Endodermal cell (in vitro differentiated cells): ENCODE data around the gene TRIO. TPM values are rescaled to one million over a fixed set of nuclear protein-coding genes. Genes with fewer than 3 reads are reported as not detected.
A peak's percentile ranks its signal among the peaks of the same experiment; 100 is the strongest.

Experiments
- DNase-seq: peaks from one replicate; pipeline ENCODE4 v3.0.0-alpha.2; 2017
- H3K27ac ChIP-seq: 2 replicates; pipeline ENCODE4 v1.5.1; 2013; ENCODE audit warnings: mild to moderate bottlenecking, low read depth, low read length, moderate library complexity
- H3K27me3 ChIP-seq: 2 replicates; pipeline ENCODE4 v1.6.1; 2013; ENCODE audit warnings: mild to moderate bottlenecking, low read length, moderate library complexity; ENCODE audit not compliant: insufficient read depth, control insufficient read depth, poor library complexity, severe bottlenecking
- H3K36me3 ChIP-seq: 2 replicates; pipeline ENCODE4 v1.7.0; 2013; ENCODE audit warnings: mild to moderate bottlenecking, low read length, moderate library complexity; ENCODE audit not compliant: control insufficient read depth, insufficient read depth
- H3K4me1 ChIP-seq: one replicate; pipeline ENCODE4 v1.7.0; 2013; ENCODE audit warnings: low read length; ENCODE audit not compliant: control insufficient read depth, insufficient read depth
- H3K4me3 ChIP-seq: 2 replicates; pipeline ENCODE4 v1.5.1; 2013; ENCODE audit warnings: mild to moderate bottlenecking, low read length, moderate library complexity
- H3K9ac ChIP-seq: 2 replicates; pipeline ENCODE4 v1.6.1; 2013; ENCODE audit warnings: mild to moderate bottlenecking, low read length, moderate library complexity; ENCODE audit not compliant: poor library complexity, severe bottlenecking; ENCODE audit errors: extremely low read depth
- H3K9me3 ChIP-seq: 2 replicates; pipeline ENCODE4 v1.6.1; 2013; ENCODE audit warnings: mild to moderate bottlenecking, low read length, moderate library complexity; ENCODE audit not compliant: control insufficient read depth
- H3K27ac Mint-ChIP-seq: 2 replicates; pipeline ENCODE4 v1.8.0; 2020; ENCODE audit warnings: mixed read lengths
- H3K27me3 Mint-ChIP-seq: 2 replicates; pipeline ENCODE4 v1.8.0; 2021; ENCODE audit warnings: mild to moderate bottlenecking, mixed read lengths; ENCODE audit not compliant: insufficient read depth
- H3K36me3 Mint-ChIP-seq: 2 replicates; pipeline ENCODE4 v1.8.0; 2020; ENCODE audit warnings: low read depth, mixed read lengths
- H3K4me1 Mint-ChIP-seq: 2 replicates; pipeline ENCODE4 v1.8.0; 2020; ENCODE audit warnings: mixed read lengths
- H3K4me3 Mint-ChIP-seq: 2 replicates; pipeline ENCODE4 v1.8.0; 2020; ENCODE audit warnings: mild to moderate bottlenecking, moderate library complexity, mixed read lengths
- H3K9me3 Mint-ChIP-seq: 2 replicates; pipeline ENCODE4 v1.8.0; 2020; ENCODE audit warnings: mild to moderate bottlenecking, mixed read lengths
- CTCF ChIP-seq: fragments of 200-600 bp; sonication (generic); conservative IDR thresholded peaks from 2 replicates; pipeline ENCODE4 v1.5.0; 2021; ENCODE audit warnings: antibody characterized with exemption, mild to moderate bottlenecking
- WGBS, 2 experiments: methylation state at CpG; one replicate each; pipeline versions ENCODE4 v1.1.5 to v1.1.7; 2013; ENCODE audit warnings: missing lambda C conversion rate in 2 of 2, mixed read lengths in 1 of 2; ENCODE audit not compliant: insufficient coverage in 1 of 2, insufficient read length in 1 of 2; 5-methylcytosine and 5-hydroxymethylcytosine counted together
- total RNA-seq, 2 donors: library from RNA; stranded (reverse); fragmentation: NEBNext Ultra II Directional in 1 of 2; extraction: Animal tissue kit (Norgen Biotek cat#: 25700) in 1 of 2; gene quantifications; 2 replicates in 1 of 2; 3 replicates in 1 of 2; pipeline ENCODE4 v1.2.1, GENCODE V29; 2021

TRIO gene
- total RNA-seq, 2 donors from 2014 or later = 88.3 to 109 TPM

- no peaks in the 10 kb centered on the region for H3K27me3 ChIP-seq
- no peak overlapping the region for H3K27ac Mint-ChIP-seq
- H3K36me3 ChIP-seq = no peaks in the 10 kb centered on the region
- no peaks in the 10 kb centered on the region for H3K27me3 Mint-ChIP-seq
- H3K4me1 ChIP-seq = peaks cover 23% of the 10 kb centered on the region
- 89 to 90% methylated on average over 2 of the region's 2 CpGs for WGBS, 2 experiments
- no peak overlapping the region for H3K4me3 ChIP-seq
- no peak for DNase-seq
- H3K36me3 Mint-ChIP-seq = no peaks in the 10 kb centered on the region
- H3K27ac ChIP-seq = no peak overlapping the region
- H3K4me1 Mint-ChIP-seq = peaks cover 67% of the 10 kb centered on the region
- H3K9me3 Mint-ChIP-seq = no peaks in the 10 kb centered on the region
- H3K9ac ChIP-seq = no peak overlapping the region
- H3K4me3 Mint-ChIP-seq = no peak overlapping the region
- H3K9me3 ChIP-seq = no peaks in the 10 kb centered on the region
- no peak for TF ChIP-seq CTCF
Observed at GRCh38 chr5:14263699-14264098, 120.6 kb downstream of the TRIO start.

- WGBS, 2 experiments = 8 to 15% methylated on average over 12 to 26 of the region's 26 CpGs
- peaks cover 67% of the 10 kb centered on the region for H3K4me1 Mint-ChIP-seq
- H3K4me3 ChIP-seq = peak overlapping the region; percentile 71
- peak; percentile 96 for DNase-seq
- H3K27ac ChIP-seq = peak overlapping the region; percentile 84
- H3K9me3 Mint-ChIP-seq = no peaks in the 10 kb centered on the region
- no peaks in the 10 kb centered on the region for H3K27me3 ChIP-seq
- H3K36me3 ChIP-seq = no peaks in the 10 kb centered on the region
- peak overlapping the region; percentile 59 for H3K9ac ChIP-seq
- no peaks in the 10 kb centered on the region for H3K27me3 Mint-ChIP-seq
- peak overlapping the region; percentile 96 for H3K27ac Mint-ChIP-seq
- no peaks in the 10 kb centered on the region for H3K36me3 Mint-ChIP-seq
- no peak for TF ChIP-seq CTCF
- peaks cover 25% of the 10 kb centered on the region for H3K4me1 ChIP-seq
- no peaks in the 10 kb centered on the region for H3K9me3 ChIP-seq
- peak overlapping the region; percentile 47 for H3K4me3 Mint-ChIP-seq
Observed at GRCh38 chr5:14264605-14265316, 121.6 kb downstream of the TRIO start.

GRCh38 chr5:14265570-14265969, 122.4 kb downstream of the TRIO start:
- TF ChIP-seq CTCF = no peak
- H3K27me3 Mint-ChIP-seq = no peaks in the 10 kb centered on the region
- no peaks in the 10 kb centered on the region for H3K9me3 ChIP-seq
- H3K4me3 ChIP-seq = no peak overlapping the region
- H3K27ac Mint-ChIP-seq = peak overlapping the region; percentile 38
- peak overlapping the region; percentile 59 for H3K9ac ChIP-seq
- no peaks in the 10 kb centered on the region for H3K27me3 ChIP-seq
- no peak overlapping the region for H3K4me3 Mint-ChIP-seq
- no peaks in the 10 kb centered on the region for H3K9me3 Mint-ChIP-seq
- H3K4me1 Mint-ChIP-seq = peaks cover 69% of the 10 kb centered on the region
- WGBS, 2 experiments = 33 to 84% methylated on average over 1 to 2 of the region's 2 CpGs
- no peaks in the 10 kb centered on the region for H3K36me3 ChIP-seq
- no peak for DNase-seq
- H3K4me1 ChIP-seq = peaks cover 27% of the 10 kb centered on the region
- no peak overlapping the region for H3K27ac ChIP-seq
- no peaks in the 10 kb centered on the region for H3K36me3 Mint-ChIP-seq
